ENCODE results near the gene ZBTB39.
"Not testable (repeated sequence)": the region's sequence is repeated elsewhere in the genome, so short reads cannot be mapped to it uniquely, and the experiment has no call there.

The ZBTB39 gene

DNA sequence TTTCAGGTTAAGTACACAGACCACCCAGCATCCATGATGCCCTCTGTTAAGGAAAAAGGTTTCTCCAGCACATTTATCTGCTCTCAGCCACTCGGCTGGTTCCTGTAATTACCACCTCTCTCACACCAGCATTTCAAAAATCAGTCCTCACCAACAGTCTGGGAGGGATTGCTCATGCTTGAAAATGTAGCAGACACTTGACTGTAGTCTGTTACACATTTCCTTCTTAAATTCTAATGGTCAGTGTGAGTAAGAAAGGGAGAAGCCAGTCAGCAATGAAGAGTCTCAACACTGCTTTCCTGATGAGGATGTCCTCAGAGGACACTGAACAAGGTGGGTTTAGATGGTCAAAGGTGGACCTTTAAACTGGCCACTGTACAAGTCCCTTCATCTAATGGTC lies 6.0 kb downstream of the ZBTB39 start:
- DNase-seq (ENCODE audit: low read depth) = no peak

DNA sequence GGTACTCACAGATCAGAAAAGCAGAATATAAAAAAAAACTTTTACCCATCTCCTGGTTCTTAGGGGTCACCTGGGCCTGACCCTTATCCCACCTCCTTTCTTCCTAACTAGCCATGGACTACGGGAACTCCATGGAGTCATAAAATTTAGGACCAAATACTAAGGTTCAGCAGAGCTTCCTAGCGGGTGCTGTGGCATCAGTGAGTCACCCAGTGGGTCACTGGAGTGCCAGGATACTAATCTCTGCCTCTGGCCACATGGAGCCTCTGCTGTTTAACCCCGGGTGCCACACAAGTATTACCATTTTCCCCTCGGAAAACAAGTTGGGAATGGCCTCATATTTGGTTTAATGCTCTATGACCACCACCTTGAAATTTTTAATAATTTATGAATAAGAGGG lies 6.9 kb downstream of the ZBTB39 start:
- DNase-seq (ENCODE audit: low read depth) = no peak

- no peak for DNase-seq (ENCODE audit: low read depth)
These were observed 7.4 kb downstream of the ZBTB39 start for GRCh38 chr12:56998981-56999380.

GRCh38 chr12:56998316-56998715 lies 8.0 kb downstream of the ZBTB39 start:
- DNase-seq (ENCODE audit: low read depth) = no peak

DNA sequence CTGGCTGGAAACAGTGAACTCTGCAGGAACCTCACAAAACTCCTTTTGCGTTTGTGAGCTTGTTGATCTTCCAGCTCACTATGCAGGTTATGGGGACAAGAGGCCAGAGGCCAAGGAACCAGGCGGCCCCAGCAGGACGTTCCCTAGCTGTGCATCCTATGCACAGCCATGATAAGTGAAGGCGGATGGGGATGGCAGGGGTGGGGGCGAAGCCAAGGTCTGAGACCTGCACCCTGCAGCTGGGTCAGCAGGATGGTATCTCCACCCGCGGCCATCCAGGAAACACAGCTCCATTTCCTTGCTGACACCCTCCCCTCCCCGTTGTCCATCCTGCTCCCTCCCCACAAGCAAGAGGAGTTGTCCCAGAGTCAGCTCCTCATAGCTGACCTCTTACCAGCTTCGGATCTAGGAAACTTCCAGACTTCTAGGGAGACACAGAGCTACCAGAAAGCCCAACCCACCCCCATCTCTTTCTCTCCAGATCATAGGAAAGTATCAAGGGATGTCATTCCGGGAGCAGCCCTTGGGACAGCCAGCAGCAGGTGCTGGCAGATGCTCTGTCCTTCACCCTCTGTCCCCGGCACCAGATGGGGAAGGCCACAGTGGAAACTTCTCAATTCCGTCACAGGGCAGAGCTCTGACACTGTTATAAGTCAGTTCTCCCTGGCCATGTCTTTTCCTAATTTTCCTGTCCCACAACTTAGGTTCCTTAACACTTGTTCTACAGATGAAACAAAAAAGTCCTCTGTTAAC lies 9.4 kb downstream of the ZBTB39 start:
- no peak for DNase-seq (ENCODE audit: low read depth)

GRCh38 chr12:56995930-56996496 lies 10.3 kb downstream of the ZBTB39 start:
- DNase-seq (ENCODE audit: low read depth) = no peak

GRCh38 chr12:56995201-56995929 lies 11.0 kb downstream of the ZBTB39 start:
- no peak for DNase-seq (ENCODE audit: low read depth)

DNA sequence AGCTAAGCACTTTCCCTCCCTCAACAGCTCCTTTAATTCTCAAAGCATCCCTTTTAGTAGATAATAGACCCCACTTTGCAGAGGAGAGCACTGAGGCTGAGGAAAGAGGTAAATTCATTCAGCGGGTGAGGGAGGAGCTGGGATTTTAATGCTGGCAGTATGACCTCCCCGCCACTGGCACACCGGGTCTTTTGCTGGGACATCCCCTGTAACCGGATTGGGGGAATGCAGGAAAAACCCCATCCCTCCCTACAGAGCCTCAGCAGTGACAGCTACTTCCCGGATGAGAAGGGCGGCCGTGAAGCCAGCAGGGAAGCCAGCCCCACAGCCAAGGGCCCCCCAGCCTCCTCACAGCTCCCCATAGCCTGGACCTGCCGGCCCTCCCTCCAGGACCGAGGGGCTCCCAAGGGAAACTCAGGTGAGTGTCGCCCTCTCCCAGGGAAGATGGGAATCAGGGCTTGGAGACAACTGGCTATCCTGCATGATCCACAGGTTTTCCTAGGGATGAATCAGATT lies 12.1 kb downstream of the ZBTB39 start:
- no peak for DNase-seq (ENCODE audit: low read depth)

GRCh38 chr12:56993346-56993745 lies 13.0 kb downstream of the ZBTB39 start:
- no peak for DNase-seq (ENCODE audit: low read depth)

GRCh38 chr12:56991319-56992246 lies 14.8 kb downstream of the ZBTB39 start:
- DNase-seq (ENCODE audit: low read depth) = no peak

DNA sequence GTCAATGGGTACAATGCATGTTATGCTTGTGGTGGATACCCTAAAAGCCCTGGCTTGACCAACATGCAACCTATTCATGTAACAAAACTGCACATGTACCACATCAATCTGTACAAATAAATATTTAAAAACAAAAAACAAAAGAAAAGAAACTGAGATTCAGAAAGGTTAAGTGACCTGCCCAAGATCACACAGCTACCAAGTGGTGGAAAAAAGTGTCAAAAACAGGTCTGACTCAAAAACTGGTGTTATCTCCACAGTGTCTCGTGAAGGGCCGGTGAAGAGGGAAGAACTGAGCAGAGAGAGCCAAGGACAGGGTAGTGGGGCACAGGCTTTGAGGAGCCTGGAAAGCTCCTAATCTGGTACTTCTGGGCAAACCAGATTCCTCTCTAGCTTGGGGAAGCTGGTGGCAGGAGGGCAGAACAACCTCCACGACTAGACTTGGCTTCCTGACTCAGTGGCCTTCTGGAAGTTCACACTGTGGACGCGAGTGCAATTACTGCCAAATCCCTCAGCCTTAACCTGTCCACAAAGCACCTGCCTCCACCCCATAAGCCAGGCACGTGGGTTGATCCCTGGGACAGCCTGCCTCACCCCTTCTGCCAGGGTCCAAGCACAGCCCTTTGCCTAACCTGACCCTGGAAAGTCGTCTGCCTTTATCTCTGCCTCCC lies 15.6 kb downstream of the ZBTB39 start:
- no peak for DNase-seq (ENCODE audit: low read depth)

DNA sequence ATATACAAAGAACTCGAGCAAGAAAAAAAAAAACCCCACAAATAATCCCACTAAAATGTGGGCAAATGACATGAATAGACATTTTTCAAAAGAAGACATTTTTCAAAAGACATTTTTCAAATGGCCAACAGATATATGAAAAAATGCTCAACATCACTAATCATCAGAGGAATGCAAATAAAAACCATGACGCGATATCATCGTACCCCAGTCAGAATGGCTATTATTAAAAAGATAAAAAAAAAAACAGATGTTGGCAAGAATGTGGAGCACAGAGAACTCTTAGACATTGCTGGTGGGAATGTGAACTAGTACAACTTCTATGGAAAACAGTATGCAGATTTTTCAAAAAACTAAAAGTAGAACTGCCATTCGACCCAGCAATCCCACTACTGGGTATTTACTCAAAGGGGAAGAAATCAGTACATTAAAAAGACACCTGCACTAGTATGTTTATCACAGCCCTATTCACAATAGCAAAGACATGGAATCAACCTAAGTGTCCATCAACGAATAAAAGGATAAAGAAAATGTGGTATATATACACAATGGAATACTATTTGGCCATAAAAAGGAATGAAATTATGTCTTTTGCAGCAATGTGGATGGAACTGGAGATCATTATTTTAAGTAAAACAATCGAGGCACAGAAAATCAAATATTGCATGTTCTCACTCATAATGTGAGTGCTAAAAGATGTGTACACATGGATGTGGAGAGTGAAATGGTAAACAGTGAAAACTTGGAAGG lies 16.3 kb downstream of the ZBTB39 start:
- no peak for DNase-seq (ENCODE audit: low read depth)

DNA sequence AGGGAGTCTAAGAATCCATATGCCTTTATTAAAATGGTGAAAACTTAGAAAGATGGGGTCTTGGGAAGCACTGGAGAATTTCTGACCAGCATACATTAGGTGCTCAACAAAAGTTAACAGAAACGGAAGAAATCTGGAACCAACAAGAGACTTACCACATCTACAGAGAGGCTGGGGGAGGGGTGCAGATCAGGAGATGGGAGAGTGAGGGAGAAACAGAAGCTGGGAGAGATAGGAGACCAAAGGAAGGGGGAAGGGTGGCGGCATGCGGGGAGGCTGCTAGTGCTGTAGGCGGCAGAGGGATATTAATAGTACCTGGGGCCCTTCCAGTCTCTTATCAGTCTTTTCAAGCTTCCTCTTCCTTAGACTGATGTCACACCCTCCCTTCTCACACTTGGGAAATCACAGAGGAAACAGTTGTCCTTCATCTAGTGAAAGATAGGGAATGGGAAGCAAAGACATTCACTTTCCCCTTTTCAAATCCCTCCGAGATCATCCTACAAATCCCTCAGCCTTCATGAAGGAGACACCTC lies 18.1 kb downstream of the ZBTB39 start:
- DNase-seq (ENCODE audit: low read depth) = no peak

GRCh38 chr12:56987551-56988053 lies 18.7 kb downstream of the ZBTB39 start:
- DNase-seq (ENCODE audit: low read depth) = peak; percentile 60

DNA sequence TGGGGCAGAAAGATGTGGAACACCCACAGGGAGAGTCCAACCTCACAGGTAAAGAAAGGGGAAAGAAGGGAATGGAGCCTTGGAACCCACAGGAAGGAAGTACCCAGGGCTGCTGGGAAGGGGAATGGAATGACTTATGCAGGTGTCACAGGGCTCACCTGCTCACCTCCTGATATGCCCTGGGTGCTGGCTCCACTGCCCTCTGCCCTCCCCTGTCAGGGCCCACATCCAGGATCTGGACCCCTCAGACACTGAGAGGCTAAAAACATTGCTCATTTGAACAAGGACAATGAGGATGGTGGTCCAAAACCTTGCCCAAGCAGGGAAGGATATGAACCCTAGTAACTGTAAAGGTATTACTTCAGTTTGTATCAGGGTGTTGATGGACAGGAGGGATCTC lies 19.3 kb downstream of the ZBTB39 start:
- DNase-seq (ENCODE audit: low read depth) = no peak

- DNase-seq (ENCODE audit: low read depth) = not testable (repeated sequence)
These were observed 20.6 kb downstream of the ZBTB39 start for GRCh38 chr12:56985714-56986113.

- DNase-seq (ENCODE audit: low read depth) = no peak
These were observed 23.0 kb downstream of the ZBTB39 start for GRCh38 chr12:56983386-56983785.

DNA sequence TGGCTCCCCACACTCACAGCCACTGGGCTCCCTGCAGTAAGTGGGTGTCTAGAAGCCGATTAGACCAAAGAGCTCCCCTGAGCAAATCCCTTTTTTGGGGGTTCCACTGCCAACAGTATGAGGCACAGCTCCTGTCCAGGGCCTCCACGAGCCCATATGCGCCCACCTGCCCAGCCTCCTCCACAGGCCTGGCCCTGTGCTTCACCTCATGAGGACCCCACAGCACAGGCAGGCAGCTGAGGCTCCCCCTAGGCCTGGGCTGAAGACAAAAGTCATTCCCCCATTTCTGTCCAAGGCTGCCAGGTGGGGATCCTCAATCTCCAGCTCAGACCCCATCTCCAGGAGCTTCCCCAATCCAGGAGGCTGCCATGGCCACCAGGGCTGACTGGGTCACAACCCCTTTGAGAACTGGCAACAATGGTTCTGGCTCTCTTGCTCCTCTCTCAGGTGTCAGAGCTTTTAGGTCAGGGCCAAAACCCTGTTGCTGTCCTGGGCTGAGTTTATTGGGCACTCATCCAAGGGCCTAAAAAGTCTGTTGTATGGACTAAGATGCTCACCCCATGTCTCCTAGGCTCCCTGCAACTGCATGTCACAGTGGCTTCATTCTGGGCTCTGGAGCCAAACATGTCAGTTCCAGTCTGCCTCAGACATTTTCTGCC lies 23.6 kb downstream of the ZBTB39 start:
- DNase-seq (ENCODE audit: low read depth) = not testable (repeated sequence)

GRCh38 chr12:56980941-56981530 lies 25.3 kb downstream of the ZBTB39 start:
- DNase-seq (ENCODE audit: low read depth) = no peak
